ENCODE measurements around the gene PLA2G3. TPM values are rescaled to one million over a fixed set of nuclear protein-coding genes. Genes with fewer than 3 reads are reported as not detected.

PLA2G3 gene
- total RNA-seq, 1 experiment from 2014 or later = 18.3 TPM

DNA sequence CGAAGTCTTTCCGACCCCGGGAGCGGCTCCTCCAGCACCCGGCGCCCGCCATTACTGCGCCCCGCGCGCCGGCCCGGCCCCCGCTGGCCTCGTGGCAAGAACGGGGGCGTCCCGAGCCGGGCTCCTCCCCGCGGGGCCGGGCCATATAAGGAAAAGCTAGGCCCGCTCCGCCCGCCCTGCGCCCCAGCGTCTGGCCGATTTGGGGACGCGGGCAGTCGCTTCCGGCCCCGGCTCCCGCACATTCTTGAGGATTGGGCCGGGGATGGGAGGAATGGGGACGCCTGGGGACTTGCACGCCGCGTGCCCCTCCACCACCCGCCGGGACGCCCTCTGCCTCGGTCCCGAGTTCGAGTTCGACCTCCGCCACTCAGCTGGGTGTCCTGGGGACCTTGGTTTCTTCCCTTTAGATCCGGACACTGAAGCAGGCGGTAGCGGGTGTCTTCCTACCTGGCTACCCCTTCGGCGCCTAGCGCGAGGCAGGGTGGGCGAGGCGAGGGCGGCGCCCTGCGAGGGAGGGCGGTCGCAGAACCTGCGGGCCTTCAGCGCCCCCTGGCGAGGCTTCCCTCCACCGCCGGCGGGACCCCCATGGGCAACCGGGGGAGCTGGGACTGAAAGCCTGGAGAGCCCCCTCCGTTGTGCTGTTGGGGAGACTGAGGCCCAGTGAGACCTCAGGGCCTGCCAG, 55.4 kb downstream of the PLA2G3 start (continued):
- TF ChIP-seq FOXK1 (CRISPR knock-in tag; IDR thresholded peaks at IDR 0.05) (peak; percentile 78), SMAD3 (CRISPR knock-in tag; IDR thresholded peaks at IDR 0.05; ENCODE audit: borderline replicate concordance) (no peak; the same call in 1 of the 2 replicates), GRHL2 (CRISPR knock-in tag; IDR thresholded peaks at IDR 0.05; ENCODE audit: insufficient replicate concordance, severe bottlenecking) (no peak), PRRX2 (CRISPR knock-in tag; IDR thresholded peaks at IDR 0.05) (no peak), NFYB (CRISPR knock-in tag; conservative IDR thresholded peaks at IDR 0.05; ENCODE audit: low read depth) (no peak), NR2C2 (CRISPR knock-in tag; IDR thresholded peaks at IDR 0.05) (no peak), SP1 (CRISPR knock-in tag; conservative IDR thresholded peaks at IDR 0.05) (peak; percentile 79), ZNF416 (CRISPR knock-in tag; IDR thresholded peaks at IDR 0.05) (no peak; the same call in 1 of the 2 replicates), JUN (CRISPR knock-in tag; IDR thresholded peaks at IDR 0.05) (no peak), FOXP1 (CRISPR knock-in tag; IDR thresholded peaks at IDR 0.05; ENCODE audit: borderline replicate concordance) (peak; percentile 63), ZNF219 (CRISPR knock-in tag; IDR thresholded peaks at IDR 0.05; ENCODE audit: borderline replicate concordance) (peak; percentile 66; the same call in 1 of the 2 replicates), SOX15 (CRISPR knock-in tag; IDR thresholded peaks at IDR 0.05) (no peak), ZNF232 (CRISPR knock-in tag; IDR thresholded peaks at IDR 0.05) (peak; percentile 63; the same call in 1 of the 2 replicates), ZBTB21 (CRISPR knock-in tag; IDR thresholded peaks at IDR 0.05; ENCODE audit: borderline replicate concordance) (peak; percentile 52; the same call in 1 of the 2 replicates), TP53 (CRISPR knock-in tag; IDR thresholded peaks at IDR 0.05) (0 out of 2 replicates have a peak, but pooled peaks have one; percentile 29)
- TF ChIP-seq, protein P1, sequence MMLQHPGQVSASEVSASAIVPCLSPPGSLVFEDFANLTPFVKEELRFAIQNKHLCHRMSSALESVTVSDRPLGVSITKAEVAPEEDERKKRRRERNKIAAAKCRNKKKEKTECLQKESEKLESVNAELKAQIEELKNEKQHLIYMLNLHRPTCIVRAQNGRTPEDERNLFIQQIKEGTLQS (CRISPR knock-in tag; conservative IDR thresholded peaks at IDR 0.05) = no peak
- TF ChIP-seq, protein P2, sequence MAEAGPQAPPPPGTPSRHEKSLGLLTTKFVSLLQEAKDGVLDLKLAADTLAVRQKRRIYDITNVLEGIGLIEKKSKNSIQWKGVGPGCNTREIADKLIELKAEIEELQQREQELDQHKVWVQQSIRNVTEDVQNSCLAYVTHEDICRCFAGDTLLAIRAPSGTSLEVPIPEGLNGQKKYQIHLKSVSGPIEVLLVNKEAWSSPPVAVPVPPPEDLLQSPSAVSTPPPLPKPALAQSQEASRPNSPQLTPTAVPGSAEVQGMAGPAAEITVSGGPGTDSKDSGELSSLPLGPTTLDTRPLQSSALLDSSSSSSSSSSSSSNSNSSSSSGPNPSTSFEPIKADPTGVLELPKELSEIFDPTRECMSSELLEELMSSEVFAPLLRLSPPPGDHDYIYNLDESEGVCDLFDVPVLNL (CRISPR knock-in tag; IDR thresholded peaks at IDR 0.05; ENCODE audit: borderline replicate concordance, low read depth) = 0 out of 2 replicates have a peak, but pooled peaks have one; percentile 40
- TF ChIP-seq, protein P3, sequence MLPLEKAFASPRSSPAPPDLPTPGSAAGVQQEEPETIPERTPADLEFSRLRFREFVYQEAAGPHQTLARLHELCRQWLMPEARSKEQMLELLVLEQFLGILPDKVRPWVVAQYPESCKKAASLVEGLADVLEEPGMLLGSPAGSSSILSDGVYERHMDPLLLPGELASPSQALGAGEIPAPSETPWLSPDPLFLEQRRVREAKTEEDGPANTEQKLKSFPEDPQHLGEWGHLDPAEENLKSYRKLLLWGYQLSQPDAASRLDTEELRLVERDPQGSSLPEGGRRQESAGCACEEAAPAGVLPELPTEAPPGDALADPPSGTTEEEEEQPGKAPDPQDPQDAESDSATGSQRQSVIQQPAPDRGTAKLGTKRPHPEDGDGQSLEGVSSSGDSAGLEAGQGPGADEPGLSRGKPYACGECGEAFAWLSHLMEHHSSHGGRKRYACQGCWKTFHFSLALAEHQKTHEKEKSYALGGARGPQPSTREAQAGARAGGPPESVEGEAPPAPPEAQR (CRISPR knock-in tag; IDR thresholded peaks at IDR 0.05) = no peak
- TF ChIP-seq, protein P4, sequence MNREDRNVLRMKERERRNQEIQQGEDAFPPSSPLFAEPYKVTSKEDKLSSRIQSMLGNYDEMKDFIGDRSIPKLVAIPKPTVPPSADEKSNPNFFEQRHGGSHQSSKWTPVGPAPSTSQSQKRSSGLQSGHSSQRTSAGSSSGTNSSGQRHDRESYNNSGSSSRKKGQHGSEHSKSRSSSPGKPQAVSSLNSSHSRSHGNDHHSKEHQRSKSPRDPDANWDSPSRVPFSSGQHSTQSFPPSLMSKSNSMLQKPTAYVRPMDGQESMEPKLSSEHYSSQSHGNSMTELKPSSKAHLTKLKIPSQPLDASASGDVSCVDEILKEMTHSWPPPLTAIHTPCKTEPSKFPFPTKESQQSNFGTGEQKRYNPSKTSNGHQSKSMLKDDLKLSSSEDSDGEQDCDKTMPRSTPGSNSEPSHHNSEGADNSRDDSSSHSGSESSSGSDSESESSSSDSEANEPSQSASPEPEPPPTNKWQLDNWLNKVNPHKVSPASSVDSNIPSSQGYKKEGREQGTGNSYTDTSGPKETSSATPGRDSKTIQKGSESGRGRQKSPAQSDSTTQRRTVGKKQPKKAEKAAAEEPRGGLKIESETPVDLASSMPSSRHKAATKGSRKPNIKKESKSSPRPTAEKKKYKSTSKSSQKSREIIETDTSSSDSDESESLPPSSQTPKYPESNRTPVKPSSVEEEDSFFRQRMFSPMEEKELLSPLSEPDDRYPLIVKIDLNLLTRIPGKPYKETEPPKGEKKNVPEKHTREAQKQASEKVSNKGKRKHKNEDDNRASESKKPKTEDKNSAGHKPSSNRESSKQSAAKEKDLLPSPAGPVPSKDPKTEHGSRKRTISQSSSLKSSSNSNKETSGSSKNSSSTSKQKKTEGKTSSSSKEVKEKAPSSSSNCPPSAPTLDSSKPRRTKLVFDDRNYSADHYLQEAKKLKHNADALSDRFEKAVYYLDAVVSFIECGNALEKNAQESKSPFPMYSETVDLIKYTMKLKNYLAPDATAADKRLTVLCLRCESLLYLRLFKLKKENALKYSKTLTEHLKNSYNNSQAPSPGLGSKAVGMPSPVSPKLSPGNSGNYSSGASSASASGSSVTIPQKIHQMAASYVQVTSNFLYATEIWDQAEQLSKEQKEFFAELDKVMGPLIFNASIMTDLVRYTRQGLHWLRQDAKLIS (CRISPR knock-in tag; IDR thresholded peaks at IDR 0.05; ENCODE audit: borderline replicate concordance) = no peak
- TF ChIP-seq, protein P5, sequence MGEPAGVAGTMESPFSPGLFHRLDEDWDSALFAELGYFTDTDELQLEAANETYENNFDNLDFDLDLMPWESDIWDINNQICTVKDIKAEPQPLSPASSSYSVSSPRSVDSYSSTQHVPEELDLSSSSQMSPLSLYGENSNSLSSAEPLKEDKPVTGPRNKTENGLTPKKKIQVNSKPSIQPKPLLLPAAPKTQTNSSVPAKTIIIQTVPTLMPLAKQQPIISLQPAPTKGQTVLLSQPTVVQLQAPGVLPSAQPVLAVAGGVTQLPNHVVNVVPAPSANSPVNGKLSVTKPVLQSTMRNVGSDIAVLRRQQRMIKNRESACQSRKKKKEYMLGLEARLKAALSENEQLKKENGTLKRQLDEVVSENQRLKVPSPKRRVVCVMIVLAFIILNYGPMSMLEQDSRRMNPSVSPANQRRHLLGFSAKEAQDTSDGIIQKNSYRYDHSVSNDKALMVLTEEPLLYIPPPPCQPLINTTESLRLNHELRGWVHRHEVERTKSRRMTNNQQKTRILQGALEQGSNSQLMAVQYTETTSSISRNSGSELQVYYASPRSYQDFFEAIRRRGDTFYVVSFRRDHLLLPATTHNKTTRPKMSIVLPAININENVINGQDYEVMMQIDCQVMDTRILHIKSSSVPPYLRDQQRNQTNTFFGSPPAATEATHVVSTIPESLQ (CRISPR knock-in tag; IDR thresholded peaks at IDR 0.05) = no peak
- TF ChIP-seq, protein P6, sequence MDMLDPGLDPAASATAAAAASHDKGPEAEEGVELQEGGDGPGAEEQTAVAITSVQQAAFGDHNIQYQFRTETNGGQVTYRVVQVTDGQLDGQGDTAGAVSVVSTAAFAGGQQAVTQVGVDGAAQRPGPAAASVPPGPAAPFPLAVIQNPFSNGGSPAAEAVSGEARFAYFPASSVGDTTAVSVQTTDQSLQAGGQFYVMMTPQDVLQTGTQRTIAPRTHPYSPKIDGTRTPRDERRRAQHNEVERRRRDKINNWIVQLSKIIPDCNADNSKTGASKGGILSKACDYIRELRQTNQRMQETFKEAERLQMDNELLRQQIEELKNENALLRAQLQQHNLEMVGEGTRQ (CRISPR knock-in tag; IDR thresholded peaks at IDR 0.05) = peak; percentile 54
- TF ChIP-seq, protein P7, sequence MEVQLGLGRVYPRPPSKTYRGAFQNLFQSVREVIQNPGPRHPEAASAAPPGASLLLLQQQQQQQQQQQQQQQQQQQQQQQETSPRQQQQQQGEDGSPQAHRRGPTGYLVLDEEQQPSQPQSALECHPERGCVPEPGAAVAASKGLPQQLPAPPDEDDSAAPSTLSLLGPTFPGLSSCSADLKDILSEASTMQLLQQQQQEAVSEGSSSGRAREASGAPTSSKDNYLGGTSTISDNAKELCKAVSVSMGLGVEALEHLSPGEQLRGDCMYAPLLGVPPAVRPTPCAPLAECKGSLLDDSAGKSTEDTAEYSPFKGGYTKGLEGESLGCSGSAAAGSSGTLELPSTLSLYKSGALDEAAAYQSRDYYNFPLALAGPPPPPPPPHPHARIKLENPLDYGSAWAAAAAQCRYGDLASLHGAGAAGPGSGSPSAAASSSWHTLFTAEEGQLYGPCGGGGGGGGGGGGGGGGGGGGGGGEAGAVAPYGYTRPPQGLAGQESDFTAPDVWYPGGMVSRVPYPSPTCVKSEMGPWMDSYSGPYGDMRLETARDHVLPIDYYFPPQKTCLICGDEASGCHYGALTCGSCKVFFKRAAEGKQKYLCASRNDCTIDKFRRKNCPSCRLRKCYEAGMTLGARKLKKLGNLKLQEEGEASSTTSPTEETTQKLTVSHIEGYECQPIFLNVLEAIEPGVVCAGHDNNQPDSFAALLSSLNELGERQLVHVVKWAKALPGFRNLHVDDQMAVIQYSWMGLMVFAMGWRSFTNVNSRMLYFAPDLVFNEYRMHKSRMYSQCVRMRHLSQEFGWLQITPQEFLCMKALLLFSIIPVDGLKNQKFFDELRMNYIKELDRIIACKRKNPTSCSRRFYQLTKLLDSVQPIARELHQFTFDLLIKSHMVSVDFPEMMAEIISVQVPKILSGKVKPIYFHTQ (CRISPR knock-in tag; IDR thresholded peaks at IDR 0.05) = no peak; the same call in 1 of the 2 replicates
- TF ChIP-seq, protein P8, sequence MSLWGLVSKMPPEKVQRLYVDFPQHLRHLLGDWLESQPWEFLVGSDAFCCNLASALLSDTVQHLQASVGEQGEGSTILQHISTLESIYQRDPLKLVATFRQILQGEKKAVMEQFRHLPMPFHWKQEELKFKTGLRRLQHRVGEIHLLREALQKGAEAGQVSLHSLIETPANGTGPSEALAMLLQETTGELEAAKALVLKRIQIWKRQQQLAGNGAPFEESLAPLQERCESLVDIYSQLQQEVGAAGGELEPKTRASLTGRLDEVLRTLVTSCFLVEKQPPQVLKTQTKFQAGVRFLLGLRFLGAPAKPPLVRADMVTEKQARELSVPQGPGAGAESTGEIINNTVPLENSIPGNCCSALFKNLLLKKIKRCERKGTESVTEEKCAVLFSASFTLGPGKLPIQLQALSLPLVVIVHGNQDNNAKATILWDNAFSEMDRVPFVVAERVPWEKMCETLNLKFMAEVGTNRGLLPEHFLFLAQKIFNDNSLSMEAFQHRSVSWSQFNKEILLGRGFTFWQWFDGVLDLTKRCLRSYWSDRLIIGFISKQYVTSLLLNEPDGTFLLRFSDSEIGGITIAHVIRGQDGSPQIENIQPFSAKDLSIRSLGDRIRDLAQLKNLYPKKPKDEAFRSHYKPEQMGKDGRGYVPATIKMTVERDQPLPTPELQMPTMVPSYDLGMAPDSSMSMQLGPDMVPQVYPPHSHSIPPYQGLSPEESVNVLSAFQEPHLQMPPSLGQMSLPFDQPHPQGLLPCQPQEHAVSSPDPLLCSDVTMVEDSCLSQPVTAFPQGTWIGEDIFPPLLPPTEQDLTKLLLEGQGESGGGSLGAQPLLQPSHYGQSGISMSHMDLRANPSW (CRISPR knock-in tag; conservative IDR thresholded peaks at IDR 0.05; ENCODE audit: low read depth) = no peak

All from WTC11 (cell line).